T-helper 1 cell (primary cell): ENCODE data around the gene COX4I2.
A peak's percentile ranks its signal among the peaks of the same experiment; 100 is the strongest.

ENCODE experiments used
- DNase-seq, 5 donors: peaks; one replicate each; pipeline ENCODE4 v3.0.0-alpha.2; 2012 to 2020

The COX4I2 gene

DNA sequence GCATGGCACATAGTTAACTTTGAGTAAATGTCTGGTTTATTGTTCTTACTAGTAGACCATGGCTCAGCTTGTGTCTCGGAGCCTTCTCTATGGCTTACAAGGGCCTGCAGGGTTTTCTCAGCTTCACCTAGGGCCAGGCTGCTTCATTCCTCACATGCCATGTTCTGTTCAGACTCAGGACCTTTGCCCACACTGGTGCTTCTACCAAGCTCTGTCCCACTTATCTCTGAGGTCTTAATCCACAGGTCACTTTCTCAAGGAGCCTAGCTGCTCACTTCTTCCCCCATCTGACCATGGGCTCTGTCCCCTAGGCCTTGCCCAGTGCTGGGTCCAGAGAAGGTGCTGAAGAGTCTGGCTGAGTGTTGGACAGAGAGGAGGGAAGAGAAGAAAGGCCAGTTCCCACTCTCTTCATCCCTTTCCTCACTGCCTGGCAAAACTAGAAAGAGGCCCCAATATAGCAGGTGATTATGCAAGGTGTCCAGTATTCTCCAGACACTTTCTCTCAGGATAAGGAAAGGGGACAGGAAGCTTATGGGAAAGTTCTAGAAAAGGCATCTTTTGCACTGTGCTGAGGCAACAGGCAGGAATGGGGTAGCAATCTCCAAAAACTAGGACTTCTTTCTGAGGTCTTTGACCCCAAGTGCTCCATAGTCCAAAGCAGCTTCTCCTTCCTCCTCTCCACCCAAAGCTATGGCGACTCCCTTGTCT, 40.0 kb downstream of the COX4I2 start:
- no peak for DNase-seq

DNA sequence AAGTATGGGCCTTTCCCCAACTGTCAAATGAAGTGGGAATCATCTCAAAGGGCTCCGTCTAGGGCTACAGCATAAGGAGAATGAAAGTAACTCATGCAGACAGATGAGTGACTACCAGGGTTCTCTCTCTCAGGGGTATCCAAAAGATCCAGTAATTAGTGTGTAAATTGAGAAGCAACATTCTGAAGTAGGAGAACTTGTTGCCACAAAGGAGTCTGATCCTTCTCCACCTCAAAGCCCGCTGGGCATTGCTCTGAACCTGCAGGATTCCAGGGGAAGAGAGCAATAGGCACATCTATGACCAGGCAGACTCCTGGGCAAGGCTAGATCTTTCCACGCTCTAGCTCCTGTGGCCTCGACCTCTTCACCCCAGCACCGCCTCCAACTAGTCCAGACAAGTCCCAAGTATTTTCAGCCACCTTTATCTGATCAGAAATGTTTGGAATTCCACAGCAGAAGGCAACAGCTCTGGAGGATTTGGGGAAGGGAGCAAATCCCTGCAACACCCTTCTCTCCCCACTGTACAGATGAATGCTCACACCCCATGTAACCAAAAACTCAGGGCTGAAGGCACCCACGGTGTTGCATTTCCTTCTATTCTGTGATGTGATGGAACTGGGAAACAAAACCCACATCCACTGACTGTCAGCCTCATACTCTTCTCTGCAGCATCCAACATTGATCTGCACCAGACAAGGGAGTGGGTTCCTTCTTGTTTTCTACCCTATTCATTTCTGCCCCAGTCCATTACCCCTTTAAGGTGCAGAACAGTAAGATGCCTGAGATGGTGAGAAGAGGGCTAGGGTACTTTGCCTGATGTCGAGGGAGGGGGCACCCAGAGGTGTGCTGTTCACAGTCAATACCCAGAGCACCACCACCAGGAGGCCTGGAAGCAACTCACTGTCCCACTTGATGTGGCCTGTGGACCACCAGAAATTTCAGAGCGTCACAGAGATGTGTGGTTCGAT, 41.0 kb downstream of the COX4I2 start:
- peak in 1 of 5 donors; percentile 27 for DNase-seq

DNA sequence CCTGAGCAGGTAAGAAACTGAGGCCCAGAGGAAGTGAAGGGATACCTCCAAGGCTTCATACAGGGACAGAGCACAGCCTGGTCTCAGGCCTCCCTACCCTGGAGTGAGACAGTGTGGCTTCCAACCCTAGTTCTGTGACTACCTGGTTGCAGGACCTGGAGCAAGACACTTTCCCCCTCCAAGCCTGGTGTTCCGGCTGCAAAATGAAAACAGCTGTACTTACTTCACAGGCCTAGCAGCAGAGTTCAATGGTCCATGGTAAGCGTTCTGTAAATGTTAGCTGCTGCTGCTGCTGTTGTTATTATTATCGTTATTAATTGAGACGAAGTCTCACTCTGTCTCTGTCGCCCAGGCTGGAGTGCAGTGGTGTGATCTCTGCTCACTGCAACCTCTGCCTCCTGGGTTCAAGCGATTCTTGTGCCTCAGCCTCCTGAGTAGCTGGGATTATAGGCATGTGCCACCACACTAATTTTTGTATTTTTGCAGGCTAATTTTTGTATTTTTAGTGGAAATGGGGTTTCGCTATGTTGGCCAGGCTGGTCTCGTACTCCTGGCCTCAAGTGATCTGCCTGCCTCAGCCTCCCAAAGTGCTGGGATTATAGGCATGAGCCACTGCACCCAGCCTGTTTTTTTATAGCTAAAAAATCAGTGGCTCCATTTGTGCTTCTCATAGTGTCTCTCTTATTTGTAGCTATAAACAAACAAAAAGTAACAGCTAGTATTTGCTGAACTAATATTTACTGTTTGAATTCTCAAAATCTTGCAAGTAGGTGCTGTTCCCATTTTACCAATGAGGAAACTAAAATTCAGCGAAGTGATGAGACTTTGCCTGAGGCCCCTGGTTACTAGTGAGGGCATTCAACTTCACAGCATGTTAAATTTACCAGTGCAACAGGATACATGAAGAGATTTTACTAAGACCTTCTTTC, 41.9 kb downstream of the COX4I2 start:
- DNase-seq: no peak

DNA sequence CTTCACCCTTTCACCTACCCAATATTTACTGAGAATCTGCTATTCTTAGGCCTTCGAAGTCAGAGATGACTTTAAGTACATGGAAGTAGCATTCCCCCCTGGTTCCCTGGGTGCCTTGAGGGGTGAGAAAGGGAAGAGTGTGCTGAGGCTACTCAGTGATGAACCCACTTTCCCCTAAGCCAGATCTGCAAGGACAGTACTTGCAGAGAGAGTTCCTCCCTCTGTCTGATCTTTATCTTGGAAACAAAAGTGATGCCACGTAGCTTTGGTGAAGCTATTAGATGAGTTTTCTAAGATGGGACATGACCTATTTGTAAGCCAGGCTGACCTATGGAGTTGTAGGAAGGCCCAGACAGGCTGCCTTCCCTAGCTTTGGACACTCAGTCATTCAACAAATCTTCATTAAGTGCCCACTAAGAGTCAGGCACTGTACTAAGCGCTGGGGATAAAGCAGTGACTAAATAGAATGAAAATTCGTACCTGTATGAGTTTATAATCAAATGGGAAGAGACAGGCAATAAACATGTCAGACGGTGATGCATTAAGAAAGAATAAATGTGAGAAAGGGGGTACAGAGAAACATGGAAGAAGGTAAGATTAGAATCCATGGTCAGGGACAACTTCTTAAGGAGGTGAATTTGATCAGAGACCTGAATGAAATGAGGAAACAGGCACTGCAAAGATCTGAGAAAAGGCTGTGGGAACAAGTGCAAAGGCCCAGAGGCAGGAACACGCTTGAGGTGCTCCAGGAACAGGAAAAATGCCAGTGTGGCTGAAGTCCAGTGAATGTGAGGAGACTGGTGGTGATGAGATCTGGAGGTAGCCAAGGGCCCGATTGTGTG, 42.8 kb downstream of the COX4I2 start:
- DNase-seq: no peak

DNA sequence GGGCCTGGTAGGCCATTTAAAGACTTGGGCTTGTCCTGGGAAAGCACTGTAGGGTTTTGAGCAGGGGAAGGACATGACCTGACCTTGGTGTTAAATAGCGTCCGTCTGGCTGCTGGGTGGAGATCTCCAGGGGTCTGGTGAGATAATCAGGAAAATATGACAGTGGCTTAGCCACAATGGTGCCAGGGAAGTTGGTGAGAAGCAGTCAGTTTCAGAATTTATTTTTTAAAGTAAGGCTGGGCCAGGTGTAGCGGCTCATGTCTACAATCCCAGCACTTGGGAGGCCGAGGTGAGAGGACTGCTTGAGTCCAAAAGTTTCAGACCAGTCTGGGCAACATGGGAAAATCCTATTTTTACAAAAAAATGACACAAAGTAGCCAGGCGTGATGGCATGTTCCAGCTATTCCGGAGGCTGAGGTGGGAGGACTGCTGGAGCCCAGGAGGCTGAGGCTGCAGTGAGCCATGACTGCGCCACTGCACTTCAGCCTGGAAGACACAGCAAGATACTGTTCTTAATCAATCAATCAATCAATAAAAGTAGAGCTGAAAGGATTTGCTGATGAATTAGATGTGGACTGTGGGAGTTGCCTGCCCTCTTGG, 43.5 kb downstream of the COX4I2 start:
- no peak for DNase-seq

DNA sequence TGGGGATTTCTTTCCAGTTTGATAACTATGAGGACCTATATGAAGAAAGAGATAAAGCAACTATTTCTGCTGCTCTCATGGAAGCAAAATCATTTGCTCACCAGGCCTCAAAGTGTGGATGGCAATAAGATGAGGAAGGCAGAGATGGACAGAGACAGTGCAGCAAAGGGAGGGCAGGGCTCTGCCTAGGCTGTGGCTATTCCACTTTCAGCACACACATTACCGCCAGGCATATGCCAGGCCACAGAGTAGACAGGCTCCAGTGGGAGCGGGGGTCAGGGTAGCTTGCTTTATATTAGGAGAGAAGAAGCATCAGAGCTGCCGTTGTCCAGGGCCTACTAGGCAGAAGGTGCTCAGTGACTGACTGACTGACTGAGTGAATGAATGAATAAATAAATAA, 44.1 kb downstream of the COX4I2 start:
- no peak for DNase-seq

DNA sequence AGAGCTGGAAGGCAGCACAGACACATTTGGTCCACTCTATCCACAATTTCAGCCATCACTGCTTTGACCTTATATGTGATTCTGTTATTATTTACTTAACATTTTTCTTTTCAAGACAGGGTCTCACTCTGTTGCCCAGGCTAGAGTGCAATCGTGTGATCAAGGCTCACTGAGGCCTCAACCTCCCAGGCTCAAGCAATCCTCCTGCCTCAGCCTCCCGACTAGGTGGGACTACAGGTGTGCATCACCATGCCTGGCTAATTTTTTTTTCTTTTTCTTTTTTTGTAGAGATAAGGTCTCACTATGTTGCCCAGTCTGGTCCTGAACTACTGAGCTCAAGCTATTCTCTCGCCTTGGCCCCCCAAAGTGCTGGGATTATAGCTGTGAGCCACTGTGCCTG, 44.6 kb downstream of the COX4I2 start:
- no peak for DNase-seq

DNA sequence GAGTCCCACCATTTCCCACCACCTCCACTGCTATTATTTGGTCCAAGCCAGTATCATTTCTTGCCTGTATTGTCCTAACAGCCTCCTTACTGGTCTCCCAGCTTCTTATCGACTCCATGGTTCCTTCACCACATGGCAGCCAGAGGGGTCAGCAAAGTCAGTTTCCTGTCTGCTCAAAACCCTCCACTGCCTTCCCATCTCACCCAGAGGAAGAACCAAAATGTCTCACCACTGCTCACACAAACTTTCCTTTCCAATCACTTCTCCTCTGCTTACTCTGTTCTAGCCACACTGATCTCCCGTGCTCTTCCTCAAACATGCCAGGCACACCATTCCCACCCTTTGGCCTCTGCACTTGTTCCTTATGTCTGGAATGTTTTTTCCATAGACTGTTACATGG, 45.2 kb downstream of the COX4I2 start:
- DNase-seq: no peak

DNA sequence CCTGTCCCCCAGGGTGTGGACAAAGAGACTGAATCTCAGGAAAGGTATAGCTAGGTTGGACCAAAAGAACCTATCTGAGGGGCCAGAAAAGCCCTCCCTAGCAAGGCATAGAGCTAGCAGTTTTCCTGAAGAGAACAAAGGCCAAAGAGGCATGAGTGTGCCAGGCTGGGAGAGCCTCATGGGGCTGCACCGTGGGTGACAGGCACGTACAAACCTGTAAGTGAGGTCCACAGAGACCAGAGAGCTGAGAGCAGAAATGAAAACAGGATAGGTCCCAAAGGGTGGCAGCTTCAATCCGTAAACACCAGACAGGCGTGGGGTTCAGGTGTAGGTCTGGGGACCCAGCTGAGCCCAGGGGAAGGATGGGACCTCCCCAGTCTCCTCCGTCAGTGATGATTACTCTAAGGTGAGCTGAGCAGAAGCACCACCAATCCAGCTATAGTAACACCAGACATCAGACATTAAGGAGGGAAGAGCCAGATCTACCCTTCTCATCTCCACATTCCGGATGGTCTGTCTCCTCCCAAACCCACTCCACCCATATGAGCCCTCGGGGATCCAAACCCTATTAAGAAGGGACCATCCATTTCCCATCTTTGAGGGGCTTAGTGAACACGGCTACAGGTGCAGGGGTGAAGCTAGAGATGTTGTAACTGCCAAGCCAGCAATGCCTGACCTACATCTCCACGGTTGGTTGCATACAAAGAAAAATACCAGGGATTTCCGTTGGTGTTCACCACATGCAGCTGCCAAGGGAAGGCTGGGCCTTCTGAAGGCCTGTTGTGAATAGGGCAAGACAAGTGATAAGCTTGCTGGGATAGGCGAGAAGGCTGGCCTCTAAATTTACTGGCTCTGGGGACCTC, 46.7 kb downstream of the COX4I2 start:
- peak in 1 of 5 donors; percentile 55 for DNase-seq

DNA sequence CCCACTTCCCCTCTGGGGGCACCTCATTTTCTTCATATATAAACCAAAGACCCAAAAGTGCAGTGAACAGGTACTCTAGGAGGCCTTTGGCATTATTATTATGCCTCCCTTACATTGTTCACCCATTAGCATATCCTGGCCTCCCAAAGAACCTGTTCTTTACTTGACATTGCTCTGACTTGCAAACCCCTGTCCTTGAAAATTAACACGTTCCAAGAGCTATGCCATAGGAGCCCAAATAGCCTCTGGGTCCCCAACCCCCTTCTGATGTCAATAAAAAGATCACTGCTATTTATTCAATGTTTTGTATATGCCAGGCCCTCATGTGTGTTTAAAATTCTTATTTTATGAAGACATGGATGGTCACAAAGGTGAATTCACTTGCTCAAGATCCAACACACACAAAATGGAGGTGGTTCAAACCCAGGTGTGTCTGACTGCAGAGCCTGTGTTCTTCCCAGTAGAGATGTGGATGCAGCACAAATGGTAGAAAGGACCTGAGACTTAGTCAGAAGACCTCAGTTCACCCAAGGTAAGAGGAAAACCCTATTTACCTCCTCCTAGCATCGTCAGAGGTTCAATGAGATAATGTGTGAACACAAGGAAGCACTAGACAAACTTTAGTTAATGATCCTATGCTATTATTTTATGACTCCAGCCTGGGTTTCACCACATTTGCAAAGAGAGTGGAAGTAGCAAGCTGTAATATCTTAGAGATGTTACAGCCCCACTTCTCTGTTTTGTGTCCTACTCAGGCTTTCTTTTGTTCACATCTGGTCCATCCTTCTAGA, 48.3 kb downstream of the COX4I2 start:
- DNase-seq: no peak

DNA sequence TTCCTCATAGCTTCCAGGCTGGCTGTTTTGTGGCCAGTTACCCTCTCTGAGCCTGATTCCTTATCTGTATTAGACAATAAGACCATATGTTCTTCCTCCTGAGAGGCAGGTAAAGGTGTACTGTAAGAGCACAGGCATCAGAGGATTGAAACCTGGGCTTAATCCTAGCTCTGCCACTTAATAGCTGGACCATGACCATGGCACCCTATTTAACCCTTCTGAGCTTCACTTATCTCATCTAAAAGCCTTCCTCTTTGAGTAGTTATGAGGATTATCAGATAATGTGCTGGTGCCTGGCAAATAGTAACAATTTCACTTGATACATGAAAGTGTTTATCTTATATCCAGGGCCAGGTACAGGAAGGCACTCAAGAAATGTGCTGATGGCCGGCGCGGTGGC, 50.1 kb downstream of the COX4I2 start:
- DNase-seq: no peak

DNA sequence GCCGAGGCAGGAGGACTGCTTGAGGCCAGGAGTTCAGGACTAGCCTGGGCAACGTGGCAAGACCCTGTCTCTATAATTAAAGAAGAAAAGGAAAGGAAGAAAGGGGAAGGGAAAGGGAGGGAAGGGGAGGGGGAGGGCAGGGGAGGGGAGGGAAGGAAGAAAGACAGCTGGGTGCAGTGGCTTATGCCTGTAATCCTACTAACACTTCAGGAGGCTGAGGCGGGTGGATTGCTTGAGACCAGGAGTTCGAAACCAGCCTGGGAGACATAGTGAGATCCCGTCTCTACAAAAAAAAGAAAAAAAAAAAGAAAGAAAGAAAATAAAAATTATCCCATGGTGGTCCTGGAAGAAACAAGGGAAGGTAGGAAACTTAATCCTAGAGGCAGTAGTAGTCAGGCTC, 51.4 kb downstream of the COX4I2 start:
- no peak for DNase-seq

DNA sequence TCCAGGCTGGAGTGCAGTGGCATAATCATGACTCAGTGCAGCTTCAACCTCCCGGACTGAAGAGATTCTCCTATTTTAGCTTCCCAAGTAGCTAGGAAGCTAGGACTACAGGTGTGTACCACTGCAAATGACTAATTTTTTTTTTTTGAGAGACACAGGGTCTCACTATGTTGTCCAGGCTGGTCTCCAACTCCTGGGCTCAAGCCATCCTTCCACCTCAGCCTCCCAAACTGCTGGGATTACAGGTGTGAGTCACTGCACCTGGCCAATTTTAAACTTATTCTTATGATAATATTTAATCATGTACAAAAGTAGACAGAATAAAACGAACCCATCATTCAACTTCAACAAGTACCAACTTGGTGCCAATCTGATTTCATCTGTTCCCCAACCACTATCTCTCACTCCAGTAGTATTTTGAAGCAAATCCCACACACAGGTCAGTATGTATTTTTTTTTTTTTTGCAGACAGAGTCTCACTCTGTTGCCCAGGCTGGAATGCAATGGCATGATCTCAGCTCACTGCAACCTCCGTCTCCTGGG, 52.5 kb downstream of the COX4I2 start:
- DNase-seq: no peak

DNA sequence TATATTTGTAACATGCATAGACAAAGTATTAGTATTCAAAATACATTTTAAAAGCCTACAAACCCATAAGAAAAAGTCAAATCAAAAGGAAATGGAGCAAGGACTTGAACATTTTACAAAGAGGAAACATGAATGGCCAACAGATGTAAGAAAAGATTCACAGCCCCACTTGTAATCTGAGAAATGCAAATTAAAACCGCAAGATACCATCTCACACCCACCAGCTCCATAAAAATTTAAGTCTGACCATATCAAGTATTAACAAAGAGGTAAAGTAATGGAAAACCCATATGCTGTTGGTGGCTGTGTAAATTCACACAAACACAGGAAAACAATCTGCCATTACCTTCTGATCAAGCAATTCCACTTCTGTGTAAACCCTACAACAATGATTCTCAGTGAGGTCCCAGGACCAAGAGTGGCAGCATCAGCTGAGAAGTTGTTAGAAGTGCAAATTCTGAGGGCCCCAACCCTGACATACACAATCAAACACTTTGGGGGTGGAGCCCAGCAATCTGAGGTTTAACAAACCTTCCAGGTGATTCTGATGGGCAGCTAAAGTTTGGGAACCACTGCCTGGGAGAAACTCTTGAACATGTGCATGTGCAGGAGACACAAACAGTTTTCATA, 54.0 kb downstream of the COX4I2 start:
- DNase-seq: no peak

DNA sequence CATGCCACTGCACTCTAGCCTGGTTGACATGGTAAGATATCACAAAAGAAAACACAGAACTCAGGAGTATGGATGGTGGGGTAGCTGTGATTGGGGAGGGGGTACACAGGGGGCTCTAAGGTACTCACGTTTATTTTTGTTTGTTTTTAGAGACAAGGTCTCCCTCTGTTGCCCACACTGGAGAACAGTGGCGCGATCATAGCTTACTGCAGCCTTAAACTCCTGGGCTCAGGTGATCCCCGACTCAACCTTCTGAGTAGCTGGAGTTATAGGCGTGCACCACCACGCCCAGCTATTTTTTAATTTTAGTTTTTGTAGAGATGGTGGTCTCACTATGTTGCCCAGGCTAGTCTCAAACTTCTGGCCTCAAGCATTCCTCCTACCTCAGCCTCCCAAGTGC, 55.7 kb downstream of the COX4I2 start:
- DNase-seq: no peak

DNA sequence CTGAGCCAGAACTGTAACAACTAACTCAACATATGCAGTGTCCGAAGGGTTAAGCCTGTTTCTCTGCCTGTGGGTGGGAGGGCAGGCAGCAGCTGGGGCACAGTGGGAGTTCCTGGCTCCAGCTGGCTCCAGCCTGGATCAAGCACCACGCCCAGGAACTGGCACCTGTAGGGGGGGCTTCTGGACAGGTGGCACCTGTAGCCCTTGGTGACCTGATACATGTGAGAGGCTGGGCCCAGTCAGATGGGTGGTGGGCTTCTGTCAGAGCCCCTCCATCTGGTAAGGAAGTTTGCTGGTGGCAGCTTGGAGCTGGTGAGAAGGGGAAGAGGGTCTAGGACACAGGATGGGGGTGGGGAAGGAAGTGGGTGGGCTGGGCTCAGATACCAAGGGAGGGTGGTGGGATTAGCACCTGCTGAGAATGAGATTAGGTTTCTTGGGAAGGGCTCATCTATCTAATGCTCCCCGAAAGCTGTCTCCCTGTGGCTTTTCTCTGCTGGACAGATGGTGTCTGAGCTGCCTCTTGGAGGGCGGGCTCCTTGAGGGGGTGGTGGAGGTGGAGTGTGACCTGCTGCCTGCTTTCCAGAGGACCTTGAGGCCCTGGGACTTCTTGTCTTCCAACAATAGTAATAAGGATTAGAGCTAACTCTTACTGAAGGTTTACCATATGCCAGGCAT, 56.4 kb downstream of the COX4I2 start:
- no peak for DNase-seq
